HEK293T (cell line): ENCODE measurements around the gene GULP1.

Source experiments
- ELF4 ChIP-seq: fragments of 450-650 bp; IDR thresholded peaks from 2 replicates; pipeline ENCODE4 v1.6.1; 2017; ENCODE audit warnings: antibody characterized with exemption
- FOXM1 ChIP-seq: fragments of 450-650 bp; IDR thresholded peaks from 2 replicates; pipeline ENCODE4 v1.6.1; 2017; ENCODE audit warnings: mild to moderate bottlenecking, borderline replicate concordance
- HDGF ChIP-seq: fragments of 450-650 bp; IDR thresholded peaks from 2 replicates; pipeline ENCODE4 v1.6.1; 2017; ENCODE audit warnings: antibody characterized with exemption, borderline replicate concordance
- TARDBP ChIP-seq: fragments of 450-650 bp; IDR thresholded peaks from 2 replicates; pipeline ENCODE4 v1.6.1; 2016

DNA sequence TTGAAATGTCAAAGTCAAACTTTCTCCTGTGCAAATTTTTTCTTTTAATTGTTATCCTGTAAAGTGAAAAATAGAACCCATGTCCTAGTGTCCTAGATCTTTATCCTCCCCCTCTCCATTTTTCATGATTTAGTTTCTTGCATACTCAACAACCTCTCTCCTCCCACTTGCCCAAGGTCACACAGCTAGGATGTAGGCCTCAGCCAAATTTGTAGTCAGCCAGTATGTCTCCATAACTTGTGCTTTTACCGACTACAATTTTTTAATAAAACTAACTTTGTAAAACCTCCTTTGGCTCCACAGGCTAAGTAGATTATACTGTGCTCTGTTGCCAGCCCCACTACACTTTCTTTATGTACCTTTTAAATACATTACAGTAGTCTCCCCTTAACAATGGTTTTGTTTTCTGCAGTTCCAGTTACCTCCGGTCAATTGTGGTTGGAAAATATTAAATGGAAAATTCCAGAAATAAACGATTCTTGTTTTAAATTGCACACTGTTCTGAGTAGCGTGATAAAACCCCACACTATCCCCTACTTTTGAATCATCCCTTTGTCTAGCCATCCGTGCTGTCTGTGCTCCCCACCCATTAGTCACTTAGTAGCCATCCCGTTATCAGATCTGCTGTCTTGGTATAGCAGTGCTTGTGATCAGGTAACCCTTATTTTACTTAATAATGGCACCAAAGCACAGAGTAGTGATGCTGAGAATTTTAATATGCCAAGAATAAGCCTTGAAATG, 22.8 kb downstream of the GULP1 start:
- TF ChIP-seq TARDBP, result no peak
- TF ChIP-seq FOXM1, result no peak
- no peak for TF ChIP-seq HDGF
- TF ChIP-seq ELF4, result no peak
